BLaER1 (cell line): ENCODE results near the gene GRIA3.

Experiments used
- H3K27ac ChIP-seq: shearing (Covaris generic); formaldehyde crosslinking; 2 replicates; pipeline ENCODE4 v1.8.1; 2022
- H3K27me3 ChIP-seq: shearing (Covaris generic); formaldehyde crosslinking; 2 replicates; pipeline ENCODE4 v1.8.1; 2022
- H3K36me3 ChIP-seq: shearing (Covaris generic); formaldehyde crosslinking; 2 replicates; pipeline ENCODE4 v1.8.1; 2022
- H3K4me1 ChIP-seq: shearing (Covaris generic); formaldehyde crosslinking; 2 replicates; pipeline ENCODE4 v1.8.1; 2022
- H3K4me2 ChIP-seq: shearing (Covaris generic); formaldehyde crosslinking; 2 replicates; pipeline ENCODE4 v1.8.1; 2022
- H3K4me3 ChIP-seq: shearing (Covaris generic); formaldehyde crosslinking; 2 replicates; pipeline ENCODE4 v1.8.1; 2022
- H3K9ac ChIP-seq: shearing (Covaris generic); formaldehyde crosslinking; 2 replicates; pipeline ENCODE4 v1.8.1; 2022
- H3K9me3 ChIP-seq: shearing (Covaris generic); formaldehyde crosslinking; 2 replicates; pipeline ENCODE4 v1.8.1; 2022
- H4K20me1 ChIP-seq: shearing (Covaris generic); formaldehyde crosslinking; 2 replicates; pipeline ENCODE4 v1.8.1; 2022
- Cebpa-rat ChIP-seq: shearing (Covaris generic); IDR thresholded peaks from 2 replicates; pipeline ENCODE4 v1.8.1; 2022

The GRIA3 gene

GRCh38 chrX:123475068-123475724, 291.1 kb downstream of the GRIA3 start:
- Histone ChIP-seq H3K4me2 (no peak overlapping the region), H3K4me1 (no peaks in the 10 kb centered on the region), H3K9me3 (no peaks in the 10 kb centered on the region), H3K27ac (no peak overlapping the region), H4K20me1 (no peaks in the 10 kb centered on the region; the same call in 1 of the 2 replicates), H3K27me3 (peaks cover 70% of the 10 kb centered on the region), H3K9ac (no peak overlapping the region), H3K36me3 (no peaks in the 10 kb centered on the region), H3K4me3 (no peak overlapping the region)
- no peak for TF ChIP-seq Cebpa-rat

- no peak overlapping the region for H3K4me3 ChIP-seq
- H3K9ac ChIP-seq: no peak overlapping the region
- H3K27ac ChIP-seq: no peak overlapping the region
- H3K4me1 ChIP-seq: no peaks in the 10 kb centered on the region
- H4K20me1 ChIP-seq: no peaks in the 10 kb centered on the region; the same call in 1 of the 2 replicates
- H3K9me3 ChIP-seq: no peaks in the 10 kb centered on the region
- H3K4me2 ChIP-seq: no peak overlapping the region
- no peaks in the 10 kb centered on the region for H3K36me3 ChIP-seq
- TF ChIP-seq Cebpa-rat: no peak
- peaks cover 75% of the 10 kb centered on the region for H3K27me3 ChIP-seq
Observed at GRCh38 chrX:123476611-123477219, 292.6 kb downstream of the GRIA3 start.

- Histone ChIP-seq H4K20me1 (no peaks in the 10 kb centered on the region; the same call in 1 of the 2 replicates), H3K9me3 (no peaks in the 10 kb centered on the region), H3K27me3 (peaks cover 84% of the 10 kb centered on the region), H3K4me1 (no peaks in the 10 kb centered on the region), H3K4me3 (no peak overlapping the region), H3K27ac (no peak overlapping the region), H3K4me2 (no peak overlapping the region), H3K9ac (no peak overlapping the region), H3K36me3 (no peaks in the 10 kb centered on the region)
- TF ChIP-seq Cebpa-rat: no peak
Observed at GRCh38 chrX:123477673-123478072, 293.6 kb downstream of the GRIA3 start.

- Histone ChIP-seq H3K4me3 (no peak overlapping the region), H3K36me3 (no peaks in the 10 kb centered on the region), H3K9ac (no peak overlapping the region), H3K4me1 (no peaks in the 10 kb centered on the region), H3K4me2 (no peak overlapping the region), H3K27ac (no peak overlapping the region), H4K20me1 (no peaks in the 10 kb centered on the region; the same call in 1 of the 2 replicates), H3K9me3 (no peaks in the 10 kb centered on the region), H3K27me3 (peaks cover 91% of the 10 kb centered on the region)
- TF ChIP-seq Cebpa-rat: no peak
Observed at GRCh38 chrX:123481913-123482851, 298.1 kb downstream of the GRIA3 start.

GRCh38 chrX:123486297-123486696, 302.2 kb downstream of the GRIA3 start:
- no peak overlapping the region for H3K27ac ChIP-seq
- TF ChIP-seq Cebpa-rat: no peak
- no peaks in the 10 kb centered on the region for H4K20me1 ChIP-seq
- no peaks in the 10 kb centered on the region for H3K36me3 ChIP-seq
- H3K4me2 ChIP-seq: no peak overlapping the region
- no peak overlapping the region for H3K4me3 ChIP-seq
- H3K9ac ChIP-seq: no peak overlapping the region
- no peaks in the 10 kb centered on the region for H3K4me1 ChIP-seq
- no peaks in the 10 kb centered on the region for H3K9me3 ChIP-seq
- peaks cover 90% of the 10 kb centered on the region for H3K27me3 ChIP-seq

- Histone ChIP-seq H3K36me3 (no peaks in the 10 kb centered on the region), H4K20me1 (no peaks in the 10 kb centered on the region), H3K27ac (no peak overlapping the region), H3K4me3 (no peak overlapping the region), H3K9ac (no peak overlapping the region), H3K4me1 (no peaks in the 10 kb centered on the region), H3K4me2 (no peak overlapping the region), H3K27me3 (peaks cover 90% of the 10 kb centered on the region), H3K9me3 (no peaks in the 10 kb centered on the region)
- no peak for TF ChIP-seq Cebpa-rat
Observed at GRCh38 chrX:123487236-123487635, 303.2 kb downstream of the GRIA3 start.

- Histone ChIP-seq H3K27me3 (peaks cover 90% of the 10 kb centered on the region), H3K36me3 (no peaks in the 10 kb centered on the region), H3K4me2 (no peak overlapping the region), H3K27ac (no peak overlapping the region), H3K4me1 (no peaks in the 10 kb centered on the region), H3K9ac (no peak overlapping the region), H3K9me3 (no peaks in the 10 kb centered on the region), H4K20me1 (no peaks in the 10 kb centered on the region), H3K4me3 (no peak overlapping the region)
- no peak for TF ChIP-seq Cebpa-rat
Observed at GRCh38 chrX:123487669-123488068, 303.6 kb downstream of the GRIA3 start.

GRCh38 chrX:123489011-123489410, 304.9 kb downstream of the GRIA3 start:
- no peak overlapping the region for H3K4me3 ChIP-seq
- H3K36me3 ChIP-seq: no peaks in the 10 kb centered on the region
- TF ChIP-seq Cebpa-rat: no peak
- no peak overlapping the region for H3K9ac ChIP-seq
- peaks cover 92% of the 10 kb centered on the region for H3K27me3 ChIP-seq
- no peaks in the 10 kb centered on the region for H3K9me3 ChIP-seq
- H3K4me2 ChIP-seq: no peak overlapping the region
- H3K4me1 ChIP-seq: no peaks in the 10 kb centered on the region
- H3K27ac ChIP-seq: no peak overlapping the region
- no peaks in the 10 kb centered on the region for H4K20me1 ChIP-seq

- no peak overlapping the region for H3K4me2 ChIP-seq
- H3K9ac ChIP-seq: no peak overlapping the region
- no peak for TF ChIP-seq Cebpa-rat
- peaks cover 76% of the 10 kb centered on the region for H3K27me3 ChIP-seq
- H4K20me1 ChIP-seq: no peaks in the 10 kb centered on the region
- no peaks in the 10 kb centered on the region for H3K4me1 ChIP-seq
- H3K9me3 ChIP-seq: no peaks in the 10 kb centered on the region
- H3K27ac ChIP-seq: no peak overlapping the region
- no peak overlapping the region for H3K4me3 ChIP-seq
- no peaks in the 10 kb centered on the region for H3K36me3 ChIP-seq
Observed at GRCh38 chrX:123493857-123494256, 309.8 kb downstream of the GRIA3 start.

- TF ChIP-seq Cebpa-rat: no peak
- Histone ChIP-seq H3K9ac (no peak overlapping the region), H3K27ac (no peak overlapping the region), H4K20me1 (no peaks in the 10 kb centered on the region), H3K36me3 (no peaks in the 10 kb centered on the region), H3K4me3 (no peak overlapping the region), H3K9me3 (no peaks in the 10 kb centered on the region), H3K27me3 (peaks cover 63% of the 10 kb centered on the region), H3K4me1 (no peaks in the 10 kb centered on the region), H3K4me2 (no peak overlapping the region)
Observed at GRCh38 chrX:123499787-123500186, 315.7 kb downstream of the GRIA3 start.
